ENCODE results near the gene C8A.

The C8A gene

GRCh38 chr1:56864430-56864829, 9.8 kb downstream of the C8A start:
- Mint-ChIP-seq H3K9me3 (peaks cover 8% of the 10 kb centered on the region), H3K27ac (no peak overlapping the region), H3K27me3 (ENCODE audit: low read depth, poor library complexity) (peaks cover 13% of the 10 kb centered on the region), H3K4me3 (no peak overlapping the region), H3K4me1 (no peaks in the 10 kb centered on the region), H3K36me3 (ENCODE audit: low read depth) (no peaks in the 10 kb centered on the region)
- no peak for TF ChIP-seq CTCF (IDR thresholded peaks at IDR 0.05)
- DNase-seq, result no peak

- no peak for DNase-seq
- no peaks in the 10 kb centered on the region for H3K4me1 Mint-ChIP-seq
- H3K36me3 Mint-ChIP-seq (ENCODE audit: low read depth), result no peaks in the 10 kb centered on the region
- H3K27me3 Mint-ChIP-seq (ENCODE audit: low read depth, poor library complexity), result peaks cover 18% of the 10 kb centered on the region
- H3K27ac Mint-ChIP-seq, result no peak overlapping the region
- peaks cover 8% of the 10 kb centered on the region for H3K9me3 Mint-ChIP-seq
- H3K4me3 Mint-ChIP-seq, result no peak overlapping the region
- no peak for TF ChIP-seq CTCF (IDR thresholded peaks at IDR 0.05)
These were observed 12.1 kb downstream of the C8A start for GRCh38 chr1:56866656-56867055.

GRCh38 chr1:56867491-56867890, 12.9 kb downstream of the C8A start:
- H3K9me3 Mint-ChIP-seq, result peaks cover 8% of the 10 kb centered on the region
- H3K27me3 Mint-ChIP-seq (ENCODE audit: low read depth, poor library complexity), result peaks cover 18% of the 10 kb centered on the region
- H3K36me3 Mint-ChIP-seq (ENCODE audit: low read depth), result no peaks in the 10 kb centered on the region
- TF ChIP-seq CTCF (IDR thresholded peaks at IDR 0.05), result no peak
- H3K4me1 Mint-ChIP-seq, result no peaks in the 10 kb centered on the region
- no peak for DNase-seq
- H3K4me3 Mint-ChIP-seq, result no peak overlapping the region
- no peak overlapping the region for H3K27ac Mint-ChIP-seq

GRCh38 chr1:56868761-56869160, 14.2 kb downstream of the C8A start:
- no peak overlapping the region for H3K27ac Mint-ChIP-seq
- H3K36me3 Mint-ChIP-seq (ENCODE audit: low read depth), result no peaks in the 10 kb centered on the region
- peaks cover 8% of the 10 kb centered on the region for H3K9me3 Mint-ChIP-seq
- H3K27me3 Mint-ChIP-seq (ENCODE audit: low read depth, poor library complexity), result peaks cover 18% of the 10 kb centered on the region
- H3K4me3 Mint-ChIP-seq, result no peak overlapping the region
- no peaks in the 10 kb centered on the region for H3K4me1 Mint-ChIP-seq
- no peak for DNase-seq
- TF ChIP-seq CTCF (IDR thresholded peaks at IDR 0.05), result no peak

GRCh38 chr1:56872597-56872996, 18.0 kb downstream of the C8A start:
- no peak for TF ChIP-seq CTCF (IDR thresholded peaks at IDR 0.05)
- Mint-ChIP-seq H3K4me3 (no peak overlapping the region), H3K4me1 (peaks cover 2% of the 10 kb centered on the region), H3K27me3 (ENCODE audit: low read depth, poor library complexity) (peaks cover 32% of the 10 kb centered on the region), H3K27ac (no peak overlapping the region), H3K9me3 (no peaks in the 10 kb centered on the region), H3K36me3 (ENCODE audit: low read depth) (no peaks in the 10 kb centered on the region)
- no peak for DNase-seq

GRCh38 chr1:56873213-56873612, 18.6 kb downstream of the C8A start:
- no peaks in the 10 kb centered on the region for H3K9me3 Mint-ChIP-seq
- DNase-seq, result no peak
- H3K4me1 Mint-ChIP-seq, result peaks cover 8% of the 10 kb centered on the region
- no peak overlapping the region for H3K27ac Mint-ChIP-seq
- TF ChIP-seq CTCF (IDR thresholded peaks at IDR 0.05), result no peak
- no peaks in the 10 kb centered on the region for H3K36me3 Mint-ChIP-seq (ENCODE audit: low read depth)
- peaks cover 29% of the 10 kb centered on the region for H3K27me3 Mint-ChIP-seq (ENCODE audit: low read depth, poor library complexity)
- H3K4me3 Mint-ChIP-seq, result no peak overlapping the region

All from nephron progenitor cell (in vitro differentiated cells).